ENCODE results near the gene SNAPC3.

DNA sequence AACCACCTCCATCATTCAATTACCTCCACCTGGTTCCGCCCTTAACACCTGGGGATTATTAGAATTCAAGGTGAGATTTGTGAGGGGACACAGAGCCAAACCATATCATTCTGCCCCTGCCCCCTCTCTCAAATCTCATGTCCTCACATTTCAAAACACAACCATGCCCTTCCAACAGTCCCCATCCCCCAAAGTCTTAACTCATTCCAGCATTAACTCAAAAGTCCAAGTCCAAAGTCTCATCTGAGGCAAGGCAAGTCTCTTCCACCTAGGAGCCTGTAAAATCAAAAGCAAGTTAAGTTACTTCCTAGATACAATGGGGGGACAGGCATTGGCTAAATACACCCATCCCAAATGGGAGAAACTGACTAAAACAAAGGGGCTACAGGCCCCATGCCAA lies 69.3 kb downstream of the SNAPC3 start:
- TF ChIP-seq, protein P1, sequence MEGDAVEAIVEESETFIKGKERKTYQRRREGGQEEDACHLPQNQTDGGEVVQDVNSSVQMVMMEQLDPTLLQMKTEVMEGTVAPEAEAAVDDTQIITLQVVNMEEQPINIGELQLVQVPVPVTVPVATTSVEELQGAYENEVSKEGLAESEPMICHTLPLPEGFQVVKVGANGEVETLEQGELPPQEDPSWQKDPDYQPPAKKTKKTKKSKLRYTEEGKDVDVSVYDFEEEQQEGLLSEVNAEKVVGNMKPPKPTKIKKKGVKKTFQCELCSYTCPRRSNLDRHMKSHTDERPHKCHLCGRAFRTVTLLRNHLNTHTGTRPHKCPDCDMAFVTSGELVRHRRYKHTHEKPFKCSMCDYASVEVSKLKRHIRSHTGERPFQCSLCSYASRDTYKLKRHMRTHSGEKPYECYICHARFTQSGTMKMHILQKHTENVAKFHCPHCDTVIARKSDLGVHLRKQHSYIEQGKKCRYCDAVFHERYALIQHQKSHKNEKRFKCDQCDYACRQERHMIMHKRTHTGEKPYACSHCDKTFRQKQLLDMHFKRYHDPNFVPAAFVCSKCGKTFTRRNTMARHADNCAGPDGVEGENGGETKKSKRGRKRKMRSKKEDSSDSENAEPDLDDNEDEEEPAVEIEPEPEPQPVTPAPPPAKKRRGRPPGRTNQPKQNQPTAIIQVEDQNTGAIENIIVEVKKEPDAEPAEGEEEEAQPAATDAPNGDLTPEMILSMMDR (IDR thresholded peaks at IDR 0.05 in 8 of 11, conservative IDR thresholded peaks at IDR 0.05 in 3 of 11), result no peak
- TF ChIP-seq POLR2AphosphoS5 (IDR thresholded peaks at IDR 0.05) (no peak), POLR2A (IDR thresholded peaks at IDR 0.05) (no peak)
